D721Med (cell line): ENCODE data around the gene TSEN34.
"Not testable (repeated sequence)": the region's sequence is repeated elsewhere in the genome, so short reads cannot be mapped to it uniquely, and the experiment has no call there.

ENCODE experiments used
- DNase-seq: peaks from one replicate; pipeline ENCODE4 v3.0.0; 2011; ENCODE audit warnings: low spot score; ENCODE audit not compliant: insufficient read length
- FAIRE-seq: peaks from 2 replicates; lab custom pipeline; 2011; peaks lifted over from hg19 to GRCh38; lab: Jason Lieb, UNC
- CTCF ChIP-seq: IDR thresholded peaks from 2 replicates; pipeline ENCODE4 v1.5.1; 2012; ENCODE audit warnings: mild to moderate bottlenecking, control low read depth; ENCODE audit not compliant: insufficient read depth; ENCODE audit errors: missing control alignments

The TSEN34 gene

GRCh38 chr19:54188215-54188871, 2.8 kb upstream of the TSEN34 start:
- DNase-seq (no peak), FAIRE-seq (no peak)
- no peak for TF ChIP-seq CTCF

GRCh38 chr19:54189145-54189734, 1.9 kb upstream of the TSEN34 start, which contains the start of gene MBOAT7:
TSS of gene MBOAT7 (minus strand) at chr19:54189580. CDS start at chr19:54188508, 1,072 bp downstream.
- no peak for FAIRE-seq
- peak; percentile 26 for TF ChIP-seq CTCF
- DNase-seq, result peak; percentile 83

- no peak for TF ChIP-seq CTCF
- FAIRE-seq, result no peak
- DNase-seq, result no peak
These were observed 1.2 kb upstream of the TSEN34 start for GRCh38 chr19:54189735-54190502.

GRCh38 chr19:54190503-54191010, 551 bp upstream of the TSEN34 start:
- no peak for FAIRE-seq
- DNase-seq, result no peak

GRCh38 chr19:54191811-54192453, 824 bp downstream of the TSEN34 start:
- DNase-seq (no peak), FAIRE-seq (no peak)

More at GRCh38 chr19:54190503-54191010, 551 bp upstream of the TSEN34 start:
- no peak for TF ChIP-seq CTCF

GRCh38 chr19:54193011-54193410, 1.9 kb downstream of the TSEN34 start:
- no peak for TF ChIP-seq CTCF
- no peak for FAIRE-seq
- no peak for DNase-seq

More at GRCh38 chr19:54191811-54192453, 824 bp downstream of the TSEN34 start:
- TF ChIP-seq CTCF, result no peak

GRCh38 chr19:54194463-54194862, 3.4 kb downstream of the TSEN34 start:
- not testable (repeated sequence) for FAIRE-seq

More at GRCh38 chr19:54194463-54194862, 3.4 kb downstream of the TSEN34 start:
- DNase-seq, result not testable (repeated sequence)
